Gastroesophageal sphincter (tissue), 4 donors: ENCODE results near the gene MARCHF2. TPM values are rescaled to one million over a fixed set of nuclear protein-coding genes. Genes with fewer than 3 reads are reported as not detected.
A peak's percentile ranks its signal among the peaks of the same experiment; 100 is the strongest.

Experiments
- ATAC-seq: fragments of 150-250 bp; one replicate; pipeline ENCODE4 v1.9.1; 2016; ENCODE audit warnings: mild to moderate bottlenecking, moderate library complexity
- H3K27ac ChIP-seq, 4 donors: fragments of 200-600 bp; sonication (generic) in 3 of 4; 1 replicate in 3 of 4; 2 replicates in 1 of 4; pipeline ENCODE4 v1.5.1; 2016 to 2019
- H3K27me3 ChIP-seq: fragments of 200-600 bp; sonication (generic); one replicate; pipeline ENCODE4 v1.5.1; 2019
- H3K36me3 ChIP-seq, 2 donors: fragments of 200-600 bp; sonication (generic); one replicate each; pipeline ENCODE4 v1.5.1; 2019; ENCODE audit warnings: control low read depth in 1 of 2
- H3K4me1 ChIP-seq, 3 donors: fragments of 200-600 bp; sonication (generic); 1 replicate in 2 of 3; 2 replicates in 1 of 3; pipeline ENCODE4 v1.5.1; 2016 to 2019; ENCODE audit warnings: control low read depth in 2 of 3
- H3K4me3 ChIP-seq, 2 donors: fragments of 200-600 bp; sonication (generic); one replicate each; pipeline ENCODE4 v1.5.1; 2019; ENCODE audit warnings: mild to moderate bottlenecking in 1 of 2, moderate library complexity in 1 of 2
- H3K9me3 ChIP-seq, 3 donors: fragments of 200-600 bp; sonication (generic); one replicate each; pipeline ENCODE4 v1.5.1; 2017 to 2019; ENCODE audit warnings: control low read depth in 2 of 3
- EP300 ChIP-seq: sonication (generic); formaldehyde crosslinking; IDR thresholded peaks from one replicate; pipeline ENCODE4 v1.6.1; 2017; ENCODE audit warnings: antibody characterized with exemption, mild to moderate bottlenecking
- POLR2A ChIP-seq, 2 donors: fragments of 450-650 bp; IDR thresholded peaks; one replicate each; pipeline ENCODE4 v1.6.1; 2017; ENCODE audit warnings: antibody characterized with exemption in 2 of 2, mild to moderate bottlenecking in 2 of 2, moderate library complexity in 1 of 2
- POLR2AphosphoS5 ChIP-seq: sonication (generic); formaldehyde crosslinking; IDR thresholded peaks from one replicate; pipeline ENCODE4 v1.6.1; 2017; ENCODE audit warnings: antibody characterized with exemption
- WGBS, 2 donors: methylation state at CpG; one replicate each; pipeline ENCODE4 v1.1.5; 2018; ENCODE audit warnings: low coverage in 1 of 2; 5-methylcytosine and 5-hydroxymethylcytosine counted together
- total RNA-seq, 4 donors: library from RNA; depleted of rRNA; stranded (reverse); fragments of >200 nt; gene quantifications; one replicate each; pipeline ENCODE4 v1.1.0, GENCODE V29; 2016
- TF ChIP-seq, protein P1 (sequence below), 4 experiments: fragments of 200-600 bp in 2 of 4; fragments of 450-650 bp in 2 of 4; sonication (generic) in 1 of 4; IDR thresholded peaks; one replicate each; pipeline ENCODE4 v1.5.1; 2017 to 2019; ENCODE audit warnings: antibody characterized with exemption in 4 of 4, mild to moderate bottlenecking in 2 of 4, moderate library complexity in 2 of 4

Gene MARCHF2
- total RNA-seq, 4 donors from 2014 or later = 125 to 330 (median 237) TPM

- H3K4me1 ChIP-seq = peaks cover 39 to 100% (median 57%) of the 10 kb centered on the region in 3 donors
Observed at GRCh38 chr19:8457209-8457608, 44.1 kb downstream of the MARCHF2 start.

DNA sequence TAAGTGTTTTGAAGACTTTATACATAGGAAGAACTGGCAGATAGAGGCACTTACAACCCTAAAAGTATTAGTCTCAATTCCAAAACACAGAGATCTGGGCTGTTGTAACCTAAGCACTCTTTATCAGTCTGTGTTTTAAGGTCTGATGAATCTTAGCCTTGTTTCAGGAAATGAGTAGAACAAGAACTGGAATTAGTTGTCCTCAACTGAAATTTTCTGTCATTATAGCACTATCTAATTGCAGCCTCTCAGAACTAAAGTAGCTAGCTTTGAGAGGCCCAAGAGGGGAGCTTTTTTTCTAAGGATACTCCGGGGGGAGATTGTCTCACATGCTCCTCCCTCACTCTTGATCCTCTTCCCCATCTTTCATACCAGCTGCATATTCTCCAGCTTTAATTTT is 44.7 kb downstream of the MARCHF2 start:
- no peaks in the 10 kb centered on the region for H3K9me3 ChIP-seq
- peaks cover 35 to 100% (median 52%) of the 10 kb centered on the region in 3 donors for H3K4me1 ChIP-seq
- peaks cover 0 to 27% of the 10 kb centered on the region in 2 donors for H3K36me3 ChIP-seq
- no peak overlapping the region for H3K4me3 ChIP-seq
- 50 to 67% methylated on average over 1 of the region's 1 CpG for WGBS, 2 donors
- no peak for ATAC-seq
- peak overlapping the region in 2 of 4 donors; percentile 67 to 74 for H3K27ac ChIP-seq
- TF ChIP-seq POLR2A (IDR thresholded peaks at IDR 0.05) = no peak
- no peak for TF ChIP-seq POLR2AphosphoS5
- TF ChIP-seq EP300 = no peak
- TF ChIP-seq, protein P1, sequence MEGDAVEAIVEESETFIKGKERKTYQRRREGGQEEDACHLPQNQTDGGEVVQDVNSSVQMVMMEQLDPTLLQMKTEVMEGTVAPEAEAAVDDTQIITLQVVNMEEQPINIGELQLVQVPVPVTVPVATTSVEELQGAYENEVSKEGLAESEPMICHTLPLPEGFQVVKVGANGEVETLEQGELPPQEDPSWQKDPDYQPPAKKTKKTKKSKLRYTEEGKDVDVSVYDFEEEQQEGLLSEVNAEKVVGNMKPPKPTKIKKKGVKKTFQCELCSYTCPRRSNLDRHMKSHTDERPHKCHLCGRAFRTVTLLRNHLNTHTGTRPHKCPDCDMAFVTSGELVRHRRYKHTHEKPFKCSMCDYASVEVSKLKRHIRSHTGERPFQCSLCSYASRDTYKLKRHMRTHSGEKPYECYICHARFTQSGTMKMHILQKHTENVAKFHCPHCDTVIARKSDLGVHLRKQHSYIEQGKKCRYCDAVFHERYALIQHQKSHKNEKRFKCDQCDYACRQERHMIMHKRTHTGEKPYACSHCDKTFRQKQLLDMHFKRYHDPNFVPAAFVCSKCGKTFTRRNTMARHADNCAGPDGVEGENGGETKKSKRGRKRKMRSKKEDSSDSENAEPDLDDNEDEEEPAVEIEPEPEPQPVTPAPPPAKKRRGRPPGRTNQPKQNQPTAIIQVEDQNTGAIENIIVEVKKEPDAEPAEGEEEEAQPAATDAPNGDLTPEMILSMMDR (IDR thresholded peaks at IDR 0.05) = no peak
- H3K27me3 ChIP-seq = no peaks in the 10 kb centered on the region

More at GRCh38 chr19:8457209-8457608, 44.1 kb downstream of the MARCHF2 start:
- no peaks in the 10 kb centered on the region for H3K27me3 ChIP-seq
- peaks cover 0 to 27% of the 10 kb centered on the region in 2 donors for H3K36me3 ChIP-seq
- no peaks in the 10 kb centered on the region for H3K9me3 ChIP-seq
- no peak for ATAC-seq
- H3K4me3 ChIP-seq = no peak overlapping the region
- WGBS, 2 donors = 58 to 65% methylated on average over 3 of the region's 3 CpGs
- H3K27ac ChIP-seq = peak overlapping the region in 1 of 4 donors; percentile 74
- TF ChIP-seq, protein P1 (IDR thresholded peaks at IDR 0.05) = peak in 1 of 4 experiments; percentile 15
- TF ChIP-seq EP300 = no peak

GRCh38 chr19:8458380-8458779 is 45.3 kb downstream of the MARCHF2 start:
- 36 to 44% methylated on average over 3 to 4 of the region's 5 CpGs for WGBS, 2 donors
- H3K9me3 ChIP-seq = no peaks in the 10 kb centered on the region
- peaks cover 35 to 100% (median 52%) of the 10 kb centered on the region in 3 donors for H3K4me1 ChIP-seq
- H3K27ac ChIP-seq = peak overlapping the region in 3 of 4 donors; percentile 67 to 74 (median 74)
- H3K27me3 ChIP-seq = no peaks in the 10 kb centered on the region
- TF ChIP-seq POLR2A (IDR thresholded peaks at IDR 0.05) (no peak), EP300 (no peak), POLR2AphosphoS5 (no peak)
- TF ChIP-seq, protein P1 (IDR thresholded peaks at IDR 0.05) = no peak
- H3K36me3 ChIP-seq = peaks cover 0 to 31% of the 10 kb centered on the region in 2 donors
- no peak overlapping the region for H3K4me3 ChIP-seq
- ATAC-seq = no peak

GRCh38 chr19:8459095-8459494 is 46.0 kb downstream of the MARCHF2 start:
- peak; percentile 29 for ATAC-seq
- no peaks in the 10 kb centered on the region for H3K27me3 ChIP-seq
- peaks cover 0 to 39% of the 10 kb centered on the region in 2 donors for H3K36me3 ChIP-seq
- WGBS, 2 donors = 15 to 47% methylated on average over 5 to 7 of the region's 7 CpGs
- H3K4me3 ChIP-seq = no peak overlapping the region
- H3K9me3 ChIP-seq = no peaks in the 10 kb centered on the region
- H3K4me1 ChIP-seq = peaks cover 35 to 100% (median 45%) of the 10 kb centered on the region in 3 donors
- peak overlapping the region; percentile 1 to 74 (median 70) for H3K27ac ChIP-seq
- TF ChIP-seq EP300 (no peak), POLR2A (IDR thresholded peaks at IDR 0.05) (no peak), POLR2AphosphoS5 (no peak)
- TF ChIP-seq, protein P1 (IDR thresholded peaks at IDR 0.05) = no peak

DNA sequence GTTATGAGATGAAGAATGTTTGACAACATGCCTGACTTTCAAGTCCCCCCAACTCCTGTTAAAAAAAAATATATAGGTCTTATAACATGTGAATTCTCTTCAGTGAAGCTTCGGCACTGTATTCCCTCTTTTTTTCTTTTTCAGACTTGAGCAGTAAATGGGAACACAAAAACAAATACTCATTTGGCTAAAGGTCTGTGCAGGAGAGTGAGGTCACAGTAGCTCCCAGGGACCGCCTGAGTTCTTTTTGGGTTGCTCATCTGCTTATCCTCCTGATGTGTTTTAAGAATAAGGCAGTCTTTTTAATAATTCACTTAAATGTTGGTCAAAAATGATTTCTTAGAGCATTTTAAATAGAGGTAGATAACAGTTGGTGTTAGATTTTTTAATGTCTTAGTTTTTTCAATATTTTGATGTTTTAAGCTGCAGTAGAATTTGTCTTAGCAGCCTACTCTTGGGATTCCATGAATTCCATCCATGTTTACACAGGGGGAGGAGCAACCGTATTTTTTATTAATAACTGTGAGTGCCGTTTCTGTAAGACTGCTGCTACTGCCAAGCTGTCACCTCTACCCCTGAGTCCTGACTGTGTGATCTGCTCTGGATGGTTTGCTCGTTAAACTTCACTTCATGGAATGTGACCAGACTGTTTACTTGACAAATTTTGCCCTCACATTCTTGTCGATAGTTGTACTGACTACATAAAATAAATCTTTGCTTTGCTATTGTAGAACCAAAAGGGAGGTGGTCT is 46.6 kb downstream of the MARCHF2 start:
- H3K4me1 ChIP-seq = peaks cover 35 to 96% (median 42%) of the 10 kb centered on the region in 3 donors
- no peak overlapping the region for H3K4me3 ChIP-seq
- peak; percentile 76 for ATAC-seq
- H3K9me3 ChIP-seq = no peaks in the 10 kb centered on the region
- H3K27me3 ChIP-seq = no peaks in the 10 kb centered on the region
- H3K27ac ChIP-seq = peak overlapping the region; percentile 1 to 74 (median 70)
- peaks cover 0 to 45% of the 10 kb centered on the region in 2 donors for H3K36me3 ChIP-seq
- WGBS, 2 donors = 5 to 8% methylated on average over 2 to 6 of the region's 6 CpGs
- TF ChIP-seq, protein P1 (IDR thresholded peaks at IDR 0.05) = no peak
- no peak for TF ChIP-seq POLR2AphosphoS5
- TF ChIP-seq POLR2A (IDR thresholded peaks at IDR 0.05) = no peak
- TF ChIP-seq EP300 = no peak
